GM12874 (cell line): ENCODE data around the gene GPX6.

Experiments
- TF ChIP-seq, protein P1 (sequence below): IDR thresholded peaks from 2 replicates; pipeline ENCODE4 v1.5.1; 2011; ENCODE audit warnings: low read depth, mild to moderate bottlenecking, control low read depth, low read length, moderate library complexity; ENCODE audit not compliant: insufficient read depth

The GPX6 gene

DNA sequence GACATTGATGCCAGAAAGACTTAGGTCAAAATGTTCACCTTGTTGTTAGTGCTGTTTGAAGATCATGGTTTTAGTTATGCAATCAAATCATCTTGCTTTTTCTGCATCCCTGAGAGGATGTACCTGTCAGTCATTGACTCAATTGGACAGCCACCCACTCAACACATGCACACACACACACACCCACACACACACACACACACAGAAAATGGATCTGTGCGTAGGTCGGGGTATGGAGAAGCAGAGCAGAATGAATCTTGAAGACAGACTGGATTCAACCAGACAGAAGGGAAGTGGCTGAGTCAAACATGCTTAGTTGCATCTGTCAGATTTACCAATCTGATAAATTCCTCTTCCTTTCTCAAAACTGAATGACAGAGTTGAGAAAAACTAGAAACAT lies 53.2 kb downstream of the GPX6 start:
- TF ChIP-seq, protein P1, sequence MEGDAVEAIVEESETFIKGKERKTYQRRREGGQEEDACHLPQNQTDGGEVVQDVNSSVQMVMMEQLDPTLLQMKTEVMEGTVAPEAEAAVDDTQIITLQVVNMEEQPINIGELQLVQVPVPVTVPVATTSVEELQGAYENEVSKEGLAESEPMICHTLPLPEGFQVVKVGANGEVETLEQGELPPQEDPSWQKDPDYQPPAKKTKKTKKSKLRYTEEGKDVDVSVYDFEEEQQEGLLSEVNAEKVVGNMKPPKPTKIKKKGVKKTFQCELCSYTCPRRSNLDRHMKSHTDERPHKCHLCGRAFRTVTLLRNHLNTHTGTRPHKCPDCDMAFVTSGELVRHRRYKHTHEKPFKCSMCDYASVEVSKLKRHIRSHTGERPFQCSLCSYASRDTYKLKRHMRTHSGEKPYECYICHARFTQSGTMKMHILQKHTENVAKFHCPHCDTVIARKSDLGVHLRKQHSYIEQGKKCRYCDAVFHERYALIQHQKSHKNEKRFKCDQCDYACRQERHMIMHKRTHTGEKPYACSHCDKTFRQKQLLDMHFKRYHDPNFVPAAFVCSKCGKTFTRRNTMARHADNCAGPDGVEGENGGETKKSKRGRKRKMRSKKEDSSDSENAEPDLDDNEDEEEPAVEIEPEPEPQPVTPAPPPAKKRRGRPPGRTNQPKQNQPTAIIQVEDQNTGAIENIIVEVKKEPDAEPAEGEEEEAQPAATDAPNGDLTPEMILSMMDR: no peak

DNA sequence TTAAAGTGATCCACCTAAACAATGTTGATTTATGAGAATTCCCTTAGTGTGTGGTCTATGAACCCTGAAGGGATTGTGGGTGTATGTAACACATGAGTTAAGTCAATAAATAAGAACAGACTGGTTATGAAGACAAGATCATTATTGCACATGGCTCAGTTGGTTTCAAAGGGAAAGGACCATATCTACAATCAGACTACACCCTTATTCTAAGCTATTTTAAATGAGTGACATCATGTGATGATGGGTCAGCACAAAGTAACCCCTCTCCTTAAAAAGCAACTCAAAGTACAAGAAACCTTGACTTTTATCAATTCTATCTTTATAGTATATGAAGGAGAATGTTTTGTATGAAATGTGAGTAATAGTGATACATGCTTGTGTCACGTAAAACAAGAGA lies 57.0 kb downstream of the GPX6 start:
- TF ChIP-seq, protein P1: no peak
